PC-9 (cell line): ENCODE results near the gene LATS2. TPM values are rescaled to one million over a fixed set of nuclear protein-coding genes. Genes with fewer than 3 reads are reported as not detected.

ENCODE experiments used
- BruUV-seq: library from RNA; stranded (reverse); fragments of 400-500 nt; replicated peaks from 2 replicates; lab custom pipeline; 2021; lab: Mats Ljungman, UMichigan
- CTCF ChIA-PET: fragments of 300-600 bp; sonication (Branson Sonifier 250); formaldehyde crosslinking; loops from one replicate; lab custom pipeline; 2022; ENCODE audit warnings: antibody characterized with exemption; lab: Charles Lee
- POLR2A ChIA-PET: fragments of 300-600 bp; sonication (Branson Sonifier 250); formaldehyde crosslinking; loops from one replicate; lab custom pipeline; 2022; ENCODE audit warnings: antibody characterized with exemption; ENCODE audit not compliant: unreplicated experiment; lab: Charles Lee
- DNase-seq, 2 experiments: peaks; one replicate each; pipeline versions ENCODE4 v3.0.0 to v3.0.0-alpha.2; 2015 to 2022; ENCODE audit warnings: mixed read lengths in 1 of 2
- H2AFZ ChIP-seq: fragments of 200-600 bp; sonication (generic); 2 replicates; pipeline ENCODE4 v1.8.1; 2017; ENCODE audit warnings: antibody characterized with exemption
- H3F3A ChIP-seq: fragments of 200-600 bp; sonication (generic); 2 replicates; pipeline ENCODE4 v1.8.1; 2017; ENCODE audit warnings: antibody characterized with exemption, mild to moderate bottlenecking, low read depth; ENCODE audit not compliant: insufficient read depth
- H3K27ac ChIP-seq: fragments of 200-600 bp; sonication (generic); 2 replicates; pipeline ENCODE4 v1.6.1; 2016; ENCODE audit warnings: mixed run types
- H3K27me3 ChIP-seq: fragments of 200-600 bp; sonication (generic); 2 replicates; pipeline ENCODE4 v1.6.1; 2016; ENCODE audit warnings: low read depth, mixed run types; ENCODE audit not compliant: insufficient read depth
- H3K36me3 ChIP-seq: fragments of 200-600 bp; sonication (generic); 2 replicates; pipeline ENCODE4 v1.6.1; 2016; ENCODE audit warnings: low read depth, mixed run types
- H3K4me1 ChIP-seq: fragments of 200-600 bp; sonication (generic); replicated peaks from 2 replicates; pipeline ENCODE4 v1.6.1; 2016; ENCODE audit warnings: mixed run types; ENCODE audit not compliant: insufficient read depth
- H3K4me2 ChIP-seq: fragments of 200-600 bp; sonication (generic); 2 replicates; pipeline ENCODE4 v1.6.1; 2017; ENCODE audit warnings: mixed run types
- H3K4me3 ChIP-seq: fragments of 200-600 bp; sonication (generic); 2 replicates; pipeline ENCODE4 v1.6.1; 2016; ENCODE audit warnings: mixed run types
- H3K79me2 ChIP-seq: fragments of 200-600 bp; sonication (generic); 2 replicates; pipeline ENCODE4 v1.6.1; 2017; ENCODE audit warnings: low read depth, mixed run types
- H3K9me2 ChIP-seq: fragments of 200-600 bp; sonication (generic); 2 replicates; pipeline ENCODE4 v1.8.1; 2017; ENCODE audit warnings: mild to moderate bottlenecking; ENCODE audit not compliant: insufficient read depth
- H3K9me3 ChIP-seq: fragments of 200-600 bp; sonication (generic); 2 replicates; pipeline ENCODE4 v1.8.1; 2016; ENCODE audit warnings: low read depth; ENCODE audit not compliant: insufficient read depth
- H4K20me1 ChIP-seq: fragments of 200-600 bp; sonication (generic); 2 replicates; pipeline ENCODE4 v1.8.1; 2017; ENCODE audit not compliant: insufficient read depth
- CTCF ChIP-seq: fragments of 200-600 bp; sonication (generic); conservative IDR thresholded peaks from 2 replicates; pipeline ENCODE4 v1.6.1; 2017; ENCODE audit warnings: mixed run types, antibody characterized with exemption, mild to moderate bottlenecking, moderate library complexity
- EZH2 ChIP-seq: fragments of 200-600 bp; sonication (generic); IDR thresholded peaks from 2 replicates; pipeline ENCODE4 v1.8.0; 2017; ENCODE audit warnings: antibody characterized with exemption, low read depth
- intact Hi-C: fragments of 100-400 bp; cut with micrococcal nuclease; formaldehyde crosslinking; loops from one replicate; pipeline ENCODE4 v1.10.0; 2022; ENCODE audit not compliant: unreplicated experiment
- total RNA-seq: library from RNA; stranded (reverse); gene quantifications from 2 replicates; pipeline ENCODE4 v1.2.3, GENCODE V29; 2021

The LATS2 gene
- total RNA-seq, 1 experiment from 2014 or later = 12.3 TPM

- BruUV-seq = no TSS peak
- Histone ChIP-seq H3K79me2 (peaks cover 47% of the 10 kb centered on the region), H3K9me2 (no peaks in the 10 kb centered on the region), H3K4me2 (no peak overlapping the region), H2AFZ (no peak overlapping the region), H3K27ac (no peak overlapping the region), H3F3A (no peaks in the 10 kb centered on the region), H3K27me3 (no peaks in the 10 kb centered on the region), H3K4me1 (no peaks in the 10 kb centered on the region), H3K9me3 (no peaks in the 10 kb centered on the region), H3K36me3 (no peaks in the 10 kb centered on the region), H3K4me3 (no peak overlapping the region), H4K20me1 (peaks cover 40% of the 10 kb centered on the region)
- no peak for DNase-seq
- ChIA-PET CTCF (no interaction called here), POLR2A (no interaction called here)
- TF ChIP-seq CTCF (no peak), EZH2 (no peak)
- intact Hi-C loops = no loop called here
These were observed 25.9 kb downstream of the LATS2 start for GRCh38 chr13:21035498-21035897.

- Histone ChIP-seq H3K9me2 (no peaks in the 10 kb centered on the region), H4K20me1 (peaks cover 40% of the 10 kb centered on the region), H3K9me3 (no peaks in the 10 kb centered on the region), H3K36me3 (no peaks in the 10 kb centered on the region), H3K27ac (no peak overlapping the region), H3K4me1 (no peaks in the 10 kb centered on the region), H3K4me3 (no peak overlapping the region), H2AFZ (no peak overlapping the region), H3K27me3 (no peaks in the 10 kb centered on the region), H3F3A (no peaks in the 10 kb centered on the region), H3K4me2 (no peak overlapping the region), H3K79me2 (peaks cover 47% of the 10 kb centered on the region)
- DNase-seq = no peak
- BruUV-seq = no TSS peak
- intact Hi-C loops = no loop called here
- POLR2A ChIA-PET = interaction anchor here (0.7 kb wide), 1 partner anchor 141 kb away, joined by 5 read pairs; no protein-coding TSS in a partner anchor
- no peak for TF ChIP-seq EZH2
- TF ChIP-seq CTCF = no peak
- CTCF ChIA-PET = no interaction called here
These were observed 26.7 kb downstream of the LATS2 start for GRCh38 chr13:21034603-21035191.

- Histone ChIP-seq H2AFZ (no peak overlapping the region), H3K27me3 (no peaks in the 10 kb centered on the region), H3K79me2 (peaks cover 47% of the 10 kb centered on the region), H3K27ac (no peak overlapping the region), H3K9me2 (no peaks in the 10 kb centered on the region), H3F3A (no peaks in the 10 kb centered on the region), H3K4me3 (no peak overlapping the region), H3K4me1 (no peaks in the 10 kb centered on the region), H3K9me3 (no peaks in the 10 kb centered on the region), H3K4me2 (no peak overlapping the region), H3K36me3 (no peaks in the 10 kb centered on the region), H4K20me1 (peaks cover 33% of the 10 kb centered on the region)
- intact Hi-C loops = no loop called here
- ChIA-PET POLR2A (interaction anchor here (0.7 kb wide), 1 partner anchor 142 kb away, joined by 5 read pairs; no protein-coding TSS in a partner anchor), CTCF (no interaction called here)
- TF ChIP-seq EZH2 (no peak), CTCF (no peak)
- peak; percentile 30 to 66 for DNase-seq
- BruUV-seq = no TSS peak
These were observed 27.4 kb downstream of the LATS2 start for GRCh38 chr13:21033856-21034602.
